H1 (cell line): Measurements from ENCODE around the gene RAD51B. TPM values are rescaled to one million over a fixed set of nuclear protein-coding genes. Genes with fewer than 3 reads are reported as not detected.

Experiments used
- CTCF ChIA-PET: fragments of 300-600 bp; sonication (Branson Sonifier 250); formaldehyde crosslinking; loops from one replicate; lab custom pipeline; 2021; ENCODE audit not compliant: partially characterized antibody; lab: Charles Lee
- POLR2A ChIA-PET: fragments of 300-600 bp; sonication (Branson Sonifier 250); formaldehyde crosslinking; loops from one replicate; lab custom pipeline; 2021; ENCODE audit warnings: inconsistent platforms; ENCODE audit not compliant: partially characterized antibody; lab: Charles Lee
- DNase-seq, 2 experiments: peaks; one replicate each; pipeline versions ENCODE4 v3.0.0 to v3.0.0-alpha.2; 2010 to 2022; ENCODE audit warnings: low spot score in 2 of 2, low read depth in 1 of 2, mixed read lengths in 1 of 2
- FAIRE-seq: peaks from 2 replicates; lab custom pipeline; 2011; peaks lifted over from hg19 to GRCh38; lab: Jason Lieb, UNC
- H2AFZ ChIP-seq: 2 replicates; pipeline ENCODE4 v1.8.1; 2012; ENCODE audit warnings: low read length, inconsistent platforms
- H2AK5ac ChIP-seq: 2 replicates; pipeline ENCODE4 v1.6.1; 2013; ENCODE audit warnings: low read depth, low read length
- H2BK120ac ChIP-seq: replicated peaks from 2 replicates; pipeline ENCODE3; 2013; ENCODE audit warnings: low read depth, low read length, inconsistent platforms
- H2BK12ac ChIP-seq: 2 replicates; pipeline ENCODE4 v1.6.1; 2013; ENCODE audit warnings: low read depth, low read length
- H2BK15ac ChIP-seq: 2 replicates; pipeline ENCODE4 v1.6.1; 2013; ENCODE audit warnings: low read length
- H2BK20ac ChIP-seq: 2 replicates; pipeline ENCODE4 v1.6.1; 2013; ENCODE audit warnings: low read length
- H2BK5ac ChIP-seq: 2 replicates; pipeline ENCODE4 v1.6.1; 2013; ENCODE audit warnings: low read depth, low read length
- H3K14ac ChIP-seq: 2 replicates; pipeline ENCODE4 v1.6.1; 2013; ENCODE audit warnings: inconsistent platforms; ENCODE audit not compliant: insufficient read length
- H3K18ac ChIP-seq: 2 replicates; pipeline ENCODE4 v1.6.1; 2013; ENCODE audit warnings: low read length; ENCODE audit errors: extremely low read depth
- H3K23ac ChIP-seq: 2 replicates; pipeline ENCODE4 v1.6.1; 2013; ENCODE audit warnings: inconsistent platforms; ENCODE audit not compliant: insufficient read length
- H3K23me2 ChIP-seq: 2 replicates; pipeline ENCODE4 v1.6.1; 2013; ENCODE audit warnings: low read depth, low read length
- H3K27ac ChIP-seq: 2 replicates; pipeline ENCODE4 v1.6.1; 2011; ENCODE audit warnings: low read depth, low read length, inconsistent platforms
- H3K27me3 ChIP-seq, 4 experiments: replicated peaks in 1 of 4; 1 replicate in 1 of 4; 2 replicates in 3 of 4; pipeline versions ENCODE4 v1.6.1 to v1.8.1; 2011 to 2013; ENCODE audit warnings: low read length in 3 of 4, mild to moderate bottlenecking in 3 of 4, inconsistent platforms in 2 of 4, mixed read lengths in 2 of 4, moderate library complexity in 1 of 4; ENCODE audit not compliant: control insufficient read depth in 3 of 4, insufficient read depth in 3 of 4; ENCODE audit errors: extremely low read depth in 1 of 4
- H3K36me3 ChIP-seq, 4 experiments: 2 replicates each; pipeline versions ENCODE4 v1.6.1 to v1.8.1; 2011 to 2013; ENCODE audit warnings: mild to moderate bottlenecking in 4 of 4, low read length in 3 of 4, moderate library complexity in 2 of 4, control low read depth in 1 of 4, inconsistent platforms in 1 of 4; ENCODE audit not compliant: insufficient read depth in 4 of 4, control insufficient read depth in 2 of 4
- H3K4ac ChIP-seq: replicated peaks from 2 replicates; pipeline ENCODE3; 2013; ENCODE audit warnings: low read length, low read depth, mixed read lengths, inconsistent platforms; ENCODE audit not compliant: insufficient read length
- H3K4me1 ChIP-seq, 4 experiments: replicated peaks in 1 of 4; 1 replicate in 1 of 4; 2 replicates in 3 of 4; pipeline versions ENCODE4 v1.6.1 to v1.8.1; 2011 to 2013; ENCODE audit warnings: low read length in 3 of 4, inconsistent platforms in 2 of 4, mixed read lengths in 1 of 4; ENCODE audit not compliant: insufficient read depth in 4 of 4, control insufficient read depth in 3 of 4
- H3K4me2 ChIP-seq, 2 experiments: 2 replicates each; pipeline versions ENCODE4 v1.6.1 to v1.8.1; 2011 to 2013; ENCODE audit warnings: low read depth in 2 of 2, low read length in 2 of 2, control low read depth in 1 of 2, inconsistent platforms in 1 of 2, mild to moderate bottlenecking in 1 of 2; ENCODE audit not compliant: insufficient read depth in 1 of 2
- H3K4me3 ChIP-seq, 4 experiments: fragments of 200-600, 300-600 bp in 1 of 4; sonication (generic), shearing (Covaris generic), sonication (Bioruptor Twin) in 1 of 4; 2 replicates each; pipeline versions ENCODE4 v1.5.1 to v1.8.1; 2011 to 2016; ENCODE audit warnings: low read length in 4 of 4, low read depth in 3 of 4, control low read depth in 2 of 4, inconsistent platforms in 2 of 4, mild to moderate bottlenecking in 2 of 4, mixed read lengths in 1 of 4, moderate library complexity in 1 of 4; ENCODE audit not compliant: insufficient read depth in 2 of 4; ENCODE audit errors: extremely low read depth in 1 of 4
- H3K56ac ChIP-seq: replicated peaks from 2 replicates; pipeline ENCODE3; 2013; ENCODE audit warnings: low read depth, mild to moderate bottlenecking, mixed read lengths, low read length, inconsistent platforms; ENCODE audit not compliant: insufficient read length
- H3K79me1 ChIP-seq: 2 replicates; pipeline ENCODE4 v1.6.1; 2013; ENCODE audit warnings: low read depth, low read length, control low read depth
- H3K79me2 ChIP-seq, 2 experiments: 2 replicates each; pipeline versions ENCODE4 v1.6.1 to v1.8.1; 2012 to 2013; ENCODE audit warnings: low read length in 2 of 2, mild to moderate bottlenecking in 2 of 2, inconsistent platforms in 1 of 2; ENCODE audit not compliant: insufficient read depth in 2 of 2, control insufficient read depth in 1 of 2
- H3K9ac ChIP-seq, 4 experiments: replicated peaks in 1 of 4; 1 replicate in 1 of 4; 2 replicates in 3 of 4; pipeline versions ENCODE4 v1.6.1 to v1.8.1; 2011 to 2013; ENCODE audit warnings: low read depth in 3 of 4, low read length in 3 of 4, control low read depth in 2 of 4, mild to moderate bottlenecking in 2 of 4, moderate library complexity in 2 of 4, inconsistent platforms in 1 of 4; ENCODE audit errors: extremely low read depth in 1 of 4
- H3K9me3 ChIP-seq, 2 experiments: 2 replicates each; pipeline versions ENCODE4 v1.6.1 to v1.8.1; 2012 to 2013; ENCODE audit warnings: mild to moderate bottlenecking in 2 of 2, moderate library complexity in 2 of 2, control low read depth in 1 of 2, inconsistent platforms in 1 of 2, low read depth in 1 of 2, low read length in 1 of 2, mixed read lengths in 1 of 2; ENCODE audit not compliant: insufficient read depth in 2 of 2
- H4K20me1 ChIP-seq, 2 experiments: replicated peaks in 1 of 2; 2 replicates each; pipeline versions ENCODE3 to v1.8.1; 2011 to 2013; ENCODE audit warnings: inconsistent platforms in 2 of 2, low read length in 2 of 2, mild to moderate bottlenecking in 1 of 2; ENCODE audit not compliant: insufficient read depth in 2 of 2, control insufficient read depth in 1 of 2
- H4K5ac ChIP-seq: 2 replicates; pipeline ENCODE4 v1.6.1; 2013; ENCODE audit warnings: low read length, low read depth, mixed read lengths, inconsistent platforms; ENCODE audit not compliant: insufficient read length
- H4K8ac ChIP-seq: 2 replicates; pipeline ENCODE4 v1.8.0; 2013; ENCODE audit warnings: mild to moderate bottlenecking, moderate library complexity, low read length, inconsistent platforms; ENCODE audit not compliant: insufficient read depth; ENCODE audit errors: extremely low read depth
- H4K91ac ChIP-seq: replicated peaks from 2 replicates; pipeline ENCODE3; 2013; ENCODE audit warnings: low read length, mixed read lengths, inconsistent platforms; ENCODE audit not compliant: insufficient read length
- NRF1 ChIP-seq: IDR thresholded peaks from 2 replicates; pipeline ENCODE4 v1.6.1; 2011; ENCODE audit warnings: mild to moderate bottlenecking, low read depth, low read length, improper control_type of control experiment
- PHF8 ChIP-seq: fragments of 200-600 bp; sonication (generic); conservative IDR thresholded peaks from 2 replicates; pipeline ENCODE4 v1.7.1; 2012; ENCODE audit warnings: low read depth, mild to moderate bottlenecking, inconsistent platforms, low read length, moderate library complexity
- WGBS, 2 experiments: shearing (Covaris generic) in 1 of 2; methylation state at CpG; one replicate each; pipeline versions ENCODE4 v1.1.6 to v1.1.7; 2013 to 2015; ENCODE audit warnings: low lambda C conversion rate in 2 of 2, mixed read lengths in 2 of 2, inconsistent platforms in 1 of 2, low coverage in 1 of 2, missing lambda C conversion rate in 1 of 2; ENCODE audit not compliant: insufficient replicate concordance in 2 of 2, insufficient coverage in 1 of 2, insufficient read length in 1 of 2; ENCODE audit errors: extremely low coverage in 1 of 2, missing lambda C conversion rate in 1 of 2; 5-methylcytosine and 5-hydroxymethylcytosine counted together
- polyA plus RNA-seq, 7 experiments: library from polyadenylated mRNA; depleted of rRNA in 3 of 7; stranded (reverse) in 5 of 7; unstranded in 2 of 7; fragments of >200 nt in 5 of 7; fragments of 200-250 nt in 2 of 7; gene quantifications; 1 replicate in 5 of 7; 2 replicates in 1 of 7; 4 replicates in 1 of 7; pipeline versions ENCODE4 v1.2.1 to v1.2.3, GENCODE V29; 2011 to 2013; ENCODE audit warnings: missing spikeins in 2 of 7, mixed read lengths in 2 of 7
- total RNA-seq: library from RNA; stranded (reverse); fragmentation: NEBNext Ultra II Directional; extraction: Animal tissue kit (Norgen Biotek cat#: 25700); gene quantifications from 2 replicates; pipeline ENCODE4 v1.2.1, GENCODE V29; 2021

RAD51B gene
- total and polyA plus RNA-seq, 2 of the 8 experiments (the other 6 are each of a cell fraction or from before 2014, with no cell fraction given): 3.9 to 14.9 TPM

GRCh38 chr14:68124050-68124449, 304.5 kb downstream of the RAD51B start:
- TF ChIP-seq NRF1 (no peak), PHF8 (no peak)
- no peak overlapping the region for H4K8ac ChIP-seq
- H2BK20ac ChIP-seq: no peak overlapping the region
- CTCF ChIA-PET: interaction anchor here (1.0 to 1.7 kb wide), 3 partner anchors 9 to 14 kb away, joined by 3 read pairs; no protein-coding TSS in a partner anchor
- no peak overlapping the region for H3K23ac ChIP-seq
- H4K20me1 ChIP-seq: no peaks in the 10 kb centered on the region
- H3K14ac ChIP-seq: no peak overlapping the region
- no peaks in the 10 kb centered on the region for H3K27me3 ChIP-seq
- no peak overlapping the region for H3K56ac ChIP-seq
- no peak overlapping the region for H3K4me2 ChIP-seq
- H3K18ac ChIP-seq: no peak overlapping the region
- H2AK5ac ChIP-seq: no peak overlapping the region
- H3K23me2 ChIP-seq: no peaks in the 10 kb centered on the region; the same call in 1 of the 2 replicates
- no peaks in the 10 kb centered on the region for H3K9me3 ChIP-seq
- no peak overlapping the region for H2BK120ac ChIP-seq
- WGBS, 2 experiments: 95% methylated on average over 2 of the region's 2 CpGs; no CpG with 5 or more reads in 1 of the 2 experiments
- no peak overlapping the region for H2BK5ac ChIP-seq
- no peak overlapping the region for H2AFZ ChIP-seq
- H3K79me1 ChIP-seq: no peaks in the 10 kb centered on the region
- H3K4me1 ChIP-seq: peaks cover 0 to 3% (median 0%) of the 10 kb centered on the region in 4 experiments; a peak in 1 of 7 replicates
- FAIRE-seq (no peak), DNase-seq (no peak)
- POLR2A ChIA-PET: interaction anchor here (1.0 kb wide), 1 partner anchor 141 kb away, joined by 3 read pairs; no protein-coding TSS in a partner anchor
- H3K4ac ChIP-seq: no peak overlapping the region
- no peaks in the 10 kb centered on the region; a peak in 1 of 8 replicates for H3K36me3 ChIP-seq
- H3K79me2 ChIP-seq: no peaks in the 10 kb centered on the region
- no peak overlapping the region for H3K27ac ChIP-seq
- H2BK15ac ChIP-seq: no peak overlapping the region
- H3K9ac ChIP-seq: no peak overlapping the region
- H2BK12ac ChIP-seq: no peak overlapping the region
- H3K4me3 ChIP-seq: no peak overlapping the region
- H4K5ac ChIP-seq: no peak overlapping the region
- no peak overlapping the region for H4K91ac ChIP-seq
